Neural cell (in vitro differentiated cells): ENCODE results near the gene CAPN5. TPM values are rescaled to one million over a fixed set of nuclear protein-coding genes. Genes with fewer than 3 reads are reported as not detected.

Source experiments
- H2AFZ ChIP-seq: fragments of 200-600, 300-800 bp; sonication (generic), shearing (Covaris generic); 2 replicates; pipeline ENCODE4 v1.6.0; 2014; ENCODE audit warnings: low read depth, mild to moderate bottlenecking, antibody characterized with exemption, low read length, moderate library complexity
- H3F3A ChIP-seq: fragments of 200-600 bp; shearing (Covaris generic); 2 replicates; pipeline ENCODE4 v1.6.1; 2016; ENCODE audit warnings: mild to moderate bottlenecking, moderate library complexity, mixed read lengths, antibody characterized with exemption, low read length; ENCODE audit not compliant: insufficient read depth, poor library complexity, severe bottlenecking
- H3K27ac ChIP-seq: fragments of 200-600, 300-800 bp; sonication (generic), shearing (Covaris generic); 2 replicates; pipeline ENCODE4 v1.5.1; 2014; ENCODE audit warnings: mild to moderate bottlenecking, low read length, moderate library complexity
- H3K27me3 ChIP-seq: fragments of 300-800, 200-600 bp; sonication (generic), shearing (Covaris generic); 2 replicates; pipeline ENCODE4 v1.6.0; 2014; ENCODE audit warnings: mild to moderate bottlenecking, low read depth, low read length, moderate library complexity; ENCODE audit not compliant: insufficient read depth
- H3K36me3 ChIP-seq: fragments of 300-800, 200-600 bp; sonication (generic), shearing (Covaris generic); 2 replicates; pipeline ENCODE4 v1.5.1; 2014; ENCODE audit warnings: mild to moderate bottlenecking, antibody characterized with exemption, low read length, moderate library complexity; ENCODE audit not compliant: insufficient read depth
- H3K4me2 ChIP-seq: fragments of 300-800, 200-600 bp; sonication (generic), shearing (Covaris generic); 2 replicates; pipeline ENCODE4 v1.6.0; 2014; ENCODE audit warnings: mild to moderate bottlenecking, low read length
- H3K4me3 ChIP-seq: fragments of 300-800, 200-600 bp; sonication (generic), shearing (Covaris generic); 2 replicates; pipeline ENCODE4 v1.5.1; 2014; ENCODE audit warnings: mild to moderate bottlenecking, low read length, moderate library complexity
- H3K79me2 ChIP-seq: fragments of 200-600 bp; shearing (Covaris generic); replicated peaks from 2 replicates; pipeline ENCODE4 v1.6.0; 2014; ENCODE audit warnings: mild to moderate bottlenecking, low read length, moderate library complexity; ENCODE audit not compliant: insufficient read depth
- H3K9ac ChIP-seq: fragments of 300-800, 200-600 bp; sonication (generic), shearing (Covaris generic); 2 replicates; pipeline ENCODE4 v1.6.1; 2016; ENCODE audit warnings: mild to moderate bottlenecking, low read length, mixed read lengths
- H3K9me2 ChIP-seq: fragments of 200-600 bp; shearing (Covaris generic); 2 replicates; pipeline ENCODE4 v1.6.1; 2016; ENCODE audit warnings: mild to moderate bottlenecking, low read length, mixed read lengths; ENCODE audit not compliant: insufficient read depth
- H3K9me3 ChIP-seq: fragments of 200-600, 300-800 bp; sonication (generic), shearing (Covaris generic); 2 replicates; pipeline ENCODE4 v1.6.1; 2016; ENCODE audit warnings: mild to moderate bottlenecking, mixed run types, low read length, moderate library complexity, mixed read lengths
- H4K20me1 ChIP-seq: fragments of 200-600 bp; shearing (Covaris generic); 2 replicates; pipeline ENCODE4 v1.6.1; 2016; ENCODE audit warnings: mild to moderate bottlenecking, mixed run types; ENCODE audit not compliant: insufficient read depth
- EP300 ChIP-seq: fragments of 450-650 bp; conservative IDR thresholded peaks from 2 replicates; pipeline ENCODE4 v1.6.1; 2014; ENCODE audit warnings: antibody characterized with exemption, mild to moderate bottlenecking, moderate library complexity; ENCODE audit not compliant: poor library complexity, severe bottlenecking
- EZH2 ChIP-seq: fragments of 200-600, 300-800 bp; shearing (Covaris generic), sonication (generic); IDR thresholded peaks from 2 replicates; pipeline ENCODE4 v1.6.1; 2014; ENCODE audit warnings: antibody characterized with exemption, low read length, borderline replicate concordance, mild to moderate bottlenecking; ENCODE audit not compliant: insufficient read depth, poor library complexity, severe bottlenecking
- MXI1 ChIP-seq: fragments of 450-650 bp; conservative IDR thresholded peaks from 2 replicates; pipeline ENCODE4 v1.6.1; 2014; ENCODE audit warnings: antibody characterized with exemption, mild to moderate bottlenecking; ENCODE audit not compliant: poor library complexity, severe bottlenecking
- POLR2AphosphoS5 ChIP-seq: IDR thresholded peaks from 2 replicates; pipeline ENCODE4 v1.6.1; 2012
- RAD21 ChIP-seq: fragments of 450-650 bp; conservative IDR thresholded peaks from 2 replicates; pipeline ENCODE4 v1.6.1; 2014; ENCODE audit warnings: antibody characterized with exemption, mild to moderate bottlenecking, moderate library complexity
- SMC3 ChIP-seq: fragments of 450-650 bp; conservative IDR thresholded peaks from 2 replicates; pipeline ENCODE4 v1.6.1; 2014; ENCODE audit warnings: antibody characterized with exemption, mild to moderate bottlenecking, moderate library complexity; ENCODE audit not compliant: poor library complexity
- TAF1 ChIP-seq: IDR thresholded peaks from 2 replicates; pipeline ENCODE4 v1.6.1; 2012; ENCODE audit warnings: low read depth
- polyA plus RNA-seq: library from polyadenylated mRNA; depleted of rRNA; stranded (reverse); fragments of >200 nt; gene quantifications from 2 replicates; pipeline ENCODE4 v1.2.3, GENCODE V29; 2014
- TF ChIP-seq, protein P1 (sequence below): IDR thresholded peaks from 2 replicates; pipeline ENCODE4 v1.6.1; 2012; ENCODE audit warnings: borderline replicate concordance
- TF ChIP-seq, protein P2 (sequence below): fragments of 450-650 bp; IDR thresholded peaks from 2 replicates; pipeline ENCODE4 v1.5.1; 2014; ENCODE audit warnings: antibody characterized with exemption, mild to moderate bottlenecking, moderate library complexity; ENCODE audit not compliant: poor library complexity, severe bottlenecking

CAPN5 gene
- polyA plus RNA-seq, 1 donor from 2014 or later: 20.5 TPM

DNA sequence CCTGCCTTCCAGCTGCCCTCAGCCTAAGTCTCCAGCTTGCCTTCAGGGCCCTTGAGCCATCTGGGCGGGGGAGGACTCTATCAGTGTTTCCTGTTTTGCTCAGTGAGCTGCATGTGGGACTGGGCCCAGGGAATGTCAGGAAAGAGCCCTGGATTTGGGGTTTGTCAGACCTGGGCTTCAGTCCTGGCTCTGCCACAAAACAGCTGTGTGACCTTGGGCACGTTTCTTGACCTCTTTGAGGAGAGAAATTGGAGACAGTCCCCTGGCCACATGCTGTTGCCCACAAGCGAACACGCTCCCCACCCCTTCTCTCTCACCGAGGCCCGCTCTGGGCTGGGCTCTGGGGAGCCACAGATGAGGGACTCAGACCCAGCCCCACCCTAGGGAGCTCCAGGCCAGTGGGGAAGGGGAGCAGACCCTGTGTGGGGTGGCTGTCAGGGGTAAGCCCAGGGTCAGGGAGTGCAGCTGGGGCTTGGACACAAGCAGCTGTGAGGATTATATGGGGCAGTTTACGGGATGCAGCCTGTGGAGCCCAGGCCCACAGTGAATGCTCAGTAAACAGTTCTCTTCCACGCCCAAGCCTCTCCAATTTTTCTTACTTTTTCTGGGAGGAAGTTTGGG is 73.6 kb downstream of the CAPN5 start:
- H2AFZ ChIP-seq: no peak overlapping the region
- no peaks in the 10 kb centered on the region for H3K36me3 ChIP-seq
- no peaks in the 10 kb centered on the region for H4K20me1 ChIP-seq
- no peak overlapping the region for H3K27ac ChIP-seq
- no peak overlapping the region for H3K4me2 ChIP-seq
- H3K9ac ChIP-seq: no peak overlapping the region
- no peaks in the 10 kb centered on the region for H3K9me3 ChIP-seq
- no peak overlapping the region for H3K4me3 ChIP-seq
- TF ChIP-seq TAF1 (no peak), SMC3 (no peak), RAD21 (no peak), POLR2AphosphoS5 (no peak), MXI1 (no peak), EZH2 (no peak), EP300 (no peak)
- TF ChIP-seq, protein P1, sequence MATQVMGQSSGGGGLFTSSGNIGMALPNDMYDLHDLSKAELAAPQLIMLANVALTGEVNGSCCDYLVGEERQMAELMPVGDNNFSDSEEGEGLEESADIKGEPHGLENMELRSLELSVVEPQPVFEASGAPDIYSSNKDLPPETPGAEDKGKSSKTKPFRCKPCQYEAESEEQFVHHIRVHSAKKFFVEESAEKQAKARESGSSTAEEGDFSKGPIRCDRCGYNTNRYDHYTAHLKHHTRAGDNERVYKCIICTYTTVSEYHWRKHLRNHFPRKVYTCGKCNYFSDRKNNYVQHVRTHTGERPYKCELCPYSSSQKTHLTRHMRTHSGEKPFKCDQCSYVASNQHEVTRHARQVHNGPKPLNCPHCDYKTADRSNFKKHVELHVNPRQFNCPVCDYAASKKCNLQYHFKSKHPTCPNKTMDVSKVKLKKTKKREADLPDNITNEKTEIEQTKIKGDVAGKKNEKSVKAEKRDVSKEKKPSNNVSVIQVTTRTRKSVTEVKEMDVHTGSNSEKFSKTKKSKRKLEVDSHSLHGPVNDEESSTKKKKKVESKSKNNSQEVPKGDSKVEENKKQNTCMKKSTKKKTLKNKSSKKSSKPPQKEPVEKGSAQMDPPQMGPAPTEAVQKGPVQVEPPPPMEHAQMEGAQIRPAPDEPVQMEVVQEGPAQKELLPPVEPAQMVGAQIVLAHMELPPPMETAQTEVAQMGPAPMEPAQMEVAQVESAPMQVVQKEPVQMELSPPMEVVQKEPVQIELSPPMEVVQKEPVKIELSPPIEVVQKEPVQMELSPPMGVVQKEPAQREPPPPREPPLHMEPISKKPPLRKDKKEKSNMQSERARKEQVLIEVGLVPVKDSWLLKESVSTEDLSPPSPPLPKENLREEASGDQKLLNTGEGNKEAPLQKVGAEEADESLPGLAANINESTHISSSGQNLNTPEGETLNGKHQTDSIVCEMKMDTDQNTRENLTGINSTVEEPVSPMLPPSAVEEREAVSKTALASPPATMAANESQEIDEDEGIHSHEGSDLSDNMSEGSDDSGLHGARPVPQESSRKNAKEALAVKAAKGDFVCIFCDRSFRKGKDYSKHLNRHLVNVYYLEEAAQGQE: no peak
- TF ChIP-seq, protein P2, sequence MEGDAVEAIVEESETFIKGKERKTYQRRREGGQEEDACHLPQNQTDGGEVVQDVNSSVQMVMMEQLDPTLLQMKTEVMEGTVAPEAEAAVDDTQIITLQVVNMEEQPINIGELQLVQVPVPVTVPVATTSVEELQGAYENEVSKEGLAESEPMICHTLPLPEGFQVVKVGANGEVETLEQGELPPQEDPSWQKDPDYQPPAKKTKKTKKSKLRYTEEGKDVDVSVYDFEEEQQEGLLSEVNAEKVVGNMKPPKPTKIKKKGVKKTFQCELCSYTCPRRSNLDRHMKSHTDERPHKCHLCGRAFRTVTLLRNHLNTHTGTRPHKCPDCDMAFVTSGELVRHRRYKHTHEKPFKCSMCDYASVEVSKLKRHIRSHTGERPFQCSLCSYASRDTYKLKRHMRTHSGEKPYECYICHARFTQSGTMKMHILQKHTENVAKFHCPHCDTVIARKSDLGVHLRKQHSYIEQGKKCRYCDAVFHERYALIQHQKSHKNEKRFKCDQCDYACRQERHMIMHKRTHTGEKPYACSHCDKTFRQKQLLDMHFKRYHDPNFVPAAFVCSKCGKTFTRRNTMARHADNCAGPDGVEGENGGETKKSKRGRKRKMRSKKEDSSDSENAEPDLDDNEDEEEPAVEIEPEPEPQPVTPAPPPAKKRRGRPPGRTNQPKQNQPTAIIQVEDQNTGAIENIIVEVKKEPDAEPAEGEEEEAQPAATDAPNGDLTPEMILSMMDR: no peak
- H3K79me2 ChIP-seq: no peaks in the 10 kb centered on the region
- H3K27me3 ChIP-seq: no peaks in the 10 kb centered on the region
- H3K9me2 ChIP-seq: no peaks in the 10 kb centered on the region
- no peaks in the 10 kb centered on the region for H3F3A ChIP-seq

DNA sequence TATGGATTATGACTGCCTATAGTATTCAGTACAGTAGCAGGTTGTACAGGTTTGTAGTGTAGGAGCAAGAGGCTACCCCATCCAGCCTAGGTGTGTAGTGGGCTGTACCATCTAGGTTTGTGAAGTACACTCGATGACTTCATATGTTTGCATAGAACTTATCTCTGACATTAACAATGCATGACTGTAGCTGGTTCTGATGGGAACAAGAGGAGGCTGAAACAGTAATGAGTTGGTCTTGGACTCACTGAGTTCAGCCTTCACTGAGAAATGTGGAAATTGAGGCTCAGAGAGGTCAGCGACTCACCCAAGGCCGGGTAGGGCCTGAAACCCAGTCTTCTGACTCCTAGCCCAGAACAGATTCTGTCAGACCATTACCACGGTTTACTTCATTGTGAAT is 74.3 kb downstream of the CAPN5 start:
- Histone ChIP-seq H3K36me3 (no peaks in the 10 kb centered on the region), H3K79me2 (no peaks in the 10 kb centered on the region), H3K27ac (no peak overlapping the region), H2AFZ (no peak overlapping the region), H3F3A (no peaks in the 10 kb centered on the region), H3K9ac (no peak overlapping the region), H3K4me2 (no peak overlapping the region), H3K9me3 (no peaks in the 10 kb centered on the region), H3K4me3 (no peak overlapping the region), H3K9me2 (no peaks in the 10 kb centered on the region), H3K27me3 (no peaks in the 10 kb centered on the region), H4K20me1 (no peaks in the 10 kb centered on the region)
- TF ChIP-seq EP300 (no peak), TAF1 (no peak), SMC3 (no peak), MXI1 (no peak), EZH2 (no peak), RAD21 (no peak), POLR2AphosphoS5 (no peak)
- TF ChIP-seq, protein P2: no peak
- TF ChIP-seq, protein P1: no peak
